HG03378 (cell line): Measurements from ENCODE around the gene XPO4.
"Not testable (repeated sequence)": the region's sequence is repeated elsewhere in the genome, so short reads cannot be mapped to it uniquely, and the experiment has no call there.

Experiments used
- ATAC-seq: cut with Tn5 transposase; IDR thresholded peaks from one replicate; pipeline ENCODE4 v1.9.1; 2021; ENCODE audit warnings: mild to moderate bottlenecking, moderate library complexity; ENCODE audit not compliant: unreplicated experiment

XPO4 gene

DNA sequence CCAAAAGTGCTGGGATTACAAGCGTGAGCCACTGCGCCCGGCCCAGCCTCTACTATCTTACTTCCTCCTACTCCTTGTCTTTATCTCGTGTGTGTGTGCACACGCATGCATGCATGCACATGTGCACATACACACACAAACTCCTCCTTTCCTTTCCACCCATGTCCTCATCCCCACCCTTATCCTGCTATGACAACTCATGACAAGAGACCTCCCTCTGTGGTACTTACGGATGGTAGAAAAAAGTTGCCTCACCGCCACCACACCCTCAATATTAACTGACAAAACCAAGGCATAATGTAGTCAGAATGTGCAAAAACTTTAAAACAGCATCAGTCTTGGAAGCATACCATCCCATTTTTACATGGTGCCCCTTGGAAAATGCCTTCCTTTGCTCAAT, 112.9 kb downstream of the XPO4 start:
- ATAC-seq = no peak

DNA sequence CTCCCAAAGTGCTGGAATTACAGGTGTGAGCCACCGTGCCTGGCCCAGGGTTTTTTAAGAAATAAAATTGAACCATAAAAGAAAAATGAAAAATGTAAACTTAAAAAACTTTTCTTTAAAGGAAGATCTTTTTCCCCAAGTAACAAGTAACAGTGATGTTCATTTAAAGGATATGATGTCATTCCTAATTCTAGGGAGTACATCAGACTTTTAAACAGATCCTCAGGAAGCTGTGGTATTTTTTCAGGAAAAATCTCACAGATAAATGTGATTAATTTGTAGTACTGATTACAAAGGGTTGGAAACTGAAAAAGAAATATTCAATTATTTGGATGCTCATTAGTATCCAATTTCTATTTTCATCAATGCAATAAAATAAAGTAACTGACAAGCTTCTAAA, 114.2 kb downstream of the XPO4 start:
- ATAC-seq = no peak

DNA sequence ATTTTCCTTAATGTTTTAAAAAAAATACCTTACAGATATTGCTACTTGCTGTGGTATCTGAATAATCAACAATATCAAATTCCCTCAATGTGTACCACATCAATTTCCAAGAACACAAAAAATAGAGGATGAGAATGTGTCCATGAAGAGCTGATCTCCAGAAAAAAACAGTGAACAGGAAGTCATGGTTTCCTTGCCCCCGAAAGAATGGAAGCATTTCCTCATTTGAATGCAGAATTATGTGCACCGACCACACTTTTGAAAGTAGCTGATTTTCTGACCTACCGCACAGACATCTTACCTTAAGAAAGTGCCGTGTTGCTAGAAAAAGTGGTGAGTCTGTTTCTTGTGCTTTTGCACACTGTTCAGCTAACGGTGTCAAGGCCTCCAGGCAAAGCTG, 115.4 kb downstream of the XPO4 start:
- ATAC-seq = no peak

DNA sequence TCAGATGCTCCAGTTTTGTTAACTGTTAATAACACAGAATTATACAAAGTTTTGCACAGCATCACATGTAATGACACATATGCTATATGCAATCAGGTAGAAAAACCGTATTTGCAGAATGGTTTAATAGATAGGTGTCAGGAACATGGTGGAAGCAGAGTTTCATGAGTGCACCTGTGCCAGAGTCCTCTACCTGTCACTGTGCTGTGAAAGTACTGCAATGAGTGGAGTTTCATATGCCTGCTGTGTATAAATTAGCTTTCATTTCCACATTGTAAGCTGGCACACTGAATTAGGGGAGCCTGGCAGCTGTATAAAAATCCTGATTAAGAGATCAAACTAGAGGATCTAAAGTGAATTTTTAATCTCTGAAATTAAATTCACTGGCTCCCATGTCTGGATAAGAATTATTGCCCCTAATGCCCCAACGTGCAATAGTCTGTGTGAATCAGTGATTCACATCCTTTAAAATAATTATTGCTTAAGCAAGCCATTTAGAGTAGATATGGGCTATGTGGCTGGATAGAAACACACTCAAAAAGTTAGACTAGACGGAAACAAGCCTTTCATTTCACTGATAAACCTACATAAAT, 120.3 kb downstream of the XPO4 start:
- ATAC-seq = no peak

DNA sequence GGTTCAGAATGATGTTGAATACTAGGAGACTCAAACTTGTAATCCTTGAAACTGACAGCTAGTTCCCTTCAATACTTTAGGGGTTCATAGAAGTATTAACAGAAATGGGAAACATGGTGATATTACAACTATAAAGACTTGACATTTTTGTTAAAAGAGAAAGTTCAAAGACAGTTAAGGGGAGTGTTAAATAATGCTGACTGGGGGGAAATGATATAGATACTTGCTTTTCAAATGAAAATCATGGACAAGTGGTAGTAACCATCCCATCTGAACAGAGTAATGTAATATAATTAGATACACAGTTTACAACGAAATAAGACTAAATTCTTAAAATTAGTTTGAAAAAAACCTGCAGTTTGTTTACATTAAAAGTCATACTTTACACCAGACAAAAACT, 122.2 kb downstream of the XPO4 start:
- ATAC-seq = no peak

DNA sequence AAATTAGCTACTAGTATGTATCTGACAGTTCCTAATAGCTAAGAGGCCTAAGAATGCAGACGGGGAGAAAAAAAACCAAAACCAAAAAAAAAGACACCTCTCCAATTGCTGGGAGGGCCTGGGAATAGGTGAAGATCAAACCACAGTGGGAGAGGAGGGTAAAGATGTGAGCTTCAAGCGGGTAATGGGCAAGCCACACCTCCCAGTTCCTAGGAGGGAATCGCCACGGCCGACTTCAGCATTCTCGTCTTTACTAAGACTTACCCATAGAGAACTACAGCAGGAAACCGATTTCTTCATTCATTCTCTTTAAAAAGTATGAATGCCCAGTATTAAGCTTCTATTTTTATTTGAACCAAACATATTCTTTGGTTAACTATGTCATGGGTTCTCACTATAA, 123.1 kb downstream of the XPO4 start:
- no peak for ATAC-seq

DNA sequence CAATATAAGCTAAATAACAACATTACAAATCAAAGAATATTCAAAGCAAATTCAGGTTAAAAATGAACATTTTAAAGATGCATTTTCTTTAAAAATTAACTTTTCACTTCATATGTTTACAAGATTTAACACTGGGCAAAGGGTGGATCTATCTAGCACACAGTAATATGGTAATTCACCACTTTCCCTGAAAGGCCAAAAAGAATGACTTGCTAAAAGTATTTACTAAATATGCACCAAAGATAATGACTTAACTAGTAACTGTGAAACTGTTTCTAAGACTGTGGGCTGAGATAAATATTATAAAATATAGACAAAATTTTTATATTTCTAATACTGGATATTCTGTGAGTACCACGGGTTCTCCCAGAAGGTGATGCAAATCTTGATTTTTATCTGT, 124.2 kb downstream of the XPO4 start:
- ATAC-seq = no peak

DNA sequence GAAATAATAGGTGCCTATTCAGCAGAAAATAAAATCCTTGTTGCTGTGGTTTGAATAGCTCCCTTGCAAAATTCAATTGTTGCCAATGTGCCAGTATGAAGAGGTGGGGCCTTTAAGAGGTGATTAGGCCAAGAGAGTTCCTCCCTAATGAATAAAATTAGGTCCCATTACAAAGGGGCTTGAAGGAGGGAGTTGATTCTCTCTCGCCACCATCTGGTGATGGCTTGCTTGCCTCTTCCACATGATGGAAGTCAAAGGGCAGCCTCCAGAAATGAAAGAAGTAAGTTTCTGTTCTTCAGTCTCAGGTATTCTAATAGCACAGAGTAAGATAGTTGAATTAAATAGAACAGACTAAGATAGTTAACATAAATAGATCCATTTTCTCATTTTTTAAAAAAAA, 125.8 kb downstream of the XPO4 start:
- ATAC-seq = no peak

DNA sequence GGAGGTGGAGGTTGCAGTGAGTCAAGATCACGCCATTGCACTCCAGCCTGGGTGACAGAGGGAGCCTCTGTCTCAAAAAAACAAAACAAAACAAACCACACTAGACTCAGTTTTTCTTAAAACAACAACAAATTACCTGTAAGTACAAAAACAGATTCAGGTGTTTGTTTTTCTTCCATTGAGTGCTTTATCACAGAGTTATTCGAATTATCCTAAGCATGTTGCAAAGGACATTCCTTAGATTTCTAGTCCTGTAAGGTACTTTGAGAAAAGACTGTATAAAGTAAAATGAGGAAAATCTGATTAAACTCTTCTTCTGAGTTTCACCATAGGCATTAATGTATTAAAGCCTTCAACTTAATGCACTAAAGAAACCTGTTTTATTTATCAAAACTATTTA, 126.6 kb downstream of the XPO4 start:
- ATAC-seq = no peak

DNA sequence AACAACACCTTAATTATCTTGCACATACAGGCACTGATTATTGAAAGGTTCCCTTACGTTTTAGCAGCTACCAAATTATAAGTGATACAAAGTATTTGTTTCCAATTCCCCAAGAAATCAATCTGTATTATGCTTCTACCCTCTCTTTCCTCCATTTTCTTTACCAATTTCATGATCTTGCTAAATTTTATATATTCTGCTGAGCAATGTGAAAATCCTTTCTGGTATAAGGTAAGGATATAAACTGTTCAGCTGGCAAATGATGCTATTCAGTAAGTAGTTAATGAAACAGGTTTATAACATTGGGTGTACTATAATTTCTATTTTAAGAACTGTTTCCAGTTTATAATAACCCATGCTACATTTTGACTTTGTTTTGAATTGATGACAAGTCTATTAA, 127.8 kb downstream of the XPO4 start:
- ATAC-seq = no peak

DNA sequence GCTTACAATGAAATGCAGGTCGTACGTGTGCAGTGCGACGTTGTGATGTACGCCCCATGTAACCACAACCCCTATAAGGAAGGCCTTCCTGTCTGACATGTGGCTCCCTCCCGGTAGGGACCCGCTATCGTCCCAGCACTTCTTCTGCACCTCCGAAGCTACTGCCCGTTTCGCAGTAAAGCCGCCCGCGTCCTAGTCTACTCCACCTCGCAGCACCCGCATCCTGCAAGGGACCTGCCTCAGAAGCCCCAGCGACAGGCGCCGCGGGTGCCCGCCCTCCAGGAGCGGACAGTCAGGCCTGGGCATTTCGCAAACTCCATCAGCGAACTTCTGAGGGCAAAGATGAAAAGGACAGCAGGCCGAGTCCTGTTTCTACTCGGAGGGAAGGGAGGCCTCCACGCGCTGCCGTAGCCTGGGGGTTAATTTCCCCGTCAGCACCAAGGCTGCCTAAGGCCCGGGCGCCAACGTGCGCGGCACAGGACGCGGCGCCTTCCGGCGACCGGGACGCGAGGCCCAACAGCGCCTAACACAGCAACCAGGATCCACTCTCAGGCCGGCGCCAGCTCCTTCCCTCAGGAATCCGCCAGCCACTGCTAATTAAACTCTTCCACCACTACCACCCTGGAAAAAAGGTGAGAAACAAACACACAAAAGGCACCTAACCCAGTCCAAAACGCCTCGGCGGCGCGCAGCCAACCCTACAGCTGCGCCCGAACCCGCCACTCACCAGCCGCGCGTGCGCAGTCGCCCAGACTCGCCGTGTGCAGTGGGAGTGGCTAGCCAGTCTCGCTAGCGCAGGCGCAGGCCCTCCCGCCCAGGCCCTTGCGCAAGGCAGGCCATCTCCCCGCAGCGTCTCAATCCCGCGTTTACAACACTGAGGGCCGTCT, 129.1 kb downstream of the XPO4 start, which contains the start of gene EEF1AKMT1:
Gene EEF1AKMT1 (minus strand): TSS at position 768 of the 887 bp plus-strand sequence. CDS start 16,363 bp downstream, outside the sequence.
- ATAC-seq = peak; percentile 73

DNA sequence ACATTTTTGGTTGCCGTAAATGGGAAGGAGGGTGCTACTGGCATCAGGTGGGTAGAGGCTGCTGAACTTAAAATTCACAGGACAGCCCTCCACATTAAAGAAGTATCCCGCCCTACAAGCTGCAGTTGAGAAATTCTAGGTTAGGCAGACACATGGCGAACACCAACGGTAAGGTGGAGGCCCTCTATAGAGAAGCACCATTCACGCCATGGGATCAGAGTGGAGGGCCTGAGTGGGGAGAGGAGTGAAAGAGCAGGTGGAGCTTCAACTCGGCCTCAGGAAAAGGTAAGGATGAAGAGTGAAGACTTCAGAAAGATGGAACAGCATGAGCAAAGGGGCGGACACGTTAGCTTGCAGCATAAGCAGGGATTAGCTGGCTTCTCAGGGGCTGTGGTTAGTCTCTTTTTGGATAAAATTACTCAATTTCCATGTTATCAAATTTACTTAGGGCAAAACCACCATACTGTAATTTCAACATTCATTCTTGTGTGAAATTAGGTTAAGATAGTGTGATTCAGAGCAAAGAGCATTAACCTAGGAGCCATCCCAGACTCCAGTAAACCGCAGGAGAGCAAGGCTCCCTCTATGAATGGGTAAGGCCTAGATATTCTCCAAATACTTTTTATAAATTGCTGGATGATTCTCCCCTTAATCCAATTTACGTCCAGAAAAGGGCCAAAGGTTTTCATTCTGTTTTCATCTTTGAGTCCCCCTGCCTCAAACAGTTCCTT, 130.0 kb downstream of the XPO4 start:
- no peak for ATAC-seq

DNA sequence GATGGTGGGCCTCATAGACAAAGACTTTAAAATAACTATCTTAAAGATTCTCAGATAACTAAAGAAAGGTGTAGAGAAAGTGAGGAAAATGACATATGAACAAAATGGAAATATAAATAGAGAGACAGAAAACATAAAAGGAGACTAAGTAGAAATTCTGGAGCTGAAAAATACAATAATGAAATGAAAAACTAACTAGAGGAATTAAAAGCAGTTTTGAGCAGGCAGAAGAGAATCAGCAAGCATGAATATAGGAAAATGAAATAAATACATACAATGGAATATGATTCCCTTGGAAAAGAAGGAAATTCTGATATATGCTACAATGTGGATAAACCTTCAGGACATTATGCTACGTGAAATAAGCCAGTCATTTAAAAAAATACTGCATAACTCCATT, 132.7 kb downstream of the XPO4 start:
- no peak for ATAC-seq

DNA sequence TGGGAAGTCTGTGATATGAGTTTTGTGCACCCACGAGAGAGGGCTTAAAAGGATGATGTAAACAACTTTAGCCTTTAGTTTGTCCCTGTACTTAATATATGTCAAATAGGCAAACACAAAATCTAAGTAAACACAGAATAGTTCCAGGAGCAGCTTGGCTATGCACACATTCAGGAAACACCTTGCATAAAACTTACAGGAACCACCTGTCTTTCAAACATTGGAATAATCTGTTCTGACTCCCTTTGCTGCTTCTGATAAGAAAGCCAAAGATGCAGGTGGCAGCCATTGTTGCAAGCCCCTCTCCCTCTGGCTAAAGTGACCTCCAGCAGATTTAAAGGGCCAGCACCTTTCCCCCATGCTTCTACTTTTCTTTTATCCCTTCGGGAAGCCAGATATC, 133.5 kb downstream of the XPO4 start:
- no peak for ATAC-seq

DNA sequence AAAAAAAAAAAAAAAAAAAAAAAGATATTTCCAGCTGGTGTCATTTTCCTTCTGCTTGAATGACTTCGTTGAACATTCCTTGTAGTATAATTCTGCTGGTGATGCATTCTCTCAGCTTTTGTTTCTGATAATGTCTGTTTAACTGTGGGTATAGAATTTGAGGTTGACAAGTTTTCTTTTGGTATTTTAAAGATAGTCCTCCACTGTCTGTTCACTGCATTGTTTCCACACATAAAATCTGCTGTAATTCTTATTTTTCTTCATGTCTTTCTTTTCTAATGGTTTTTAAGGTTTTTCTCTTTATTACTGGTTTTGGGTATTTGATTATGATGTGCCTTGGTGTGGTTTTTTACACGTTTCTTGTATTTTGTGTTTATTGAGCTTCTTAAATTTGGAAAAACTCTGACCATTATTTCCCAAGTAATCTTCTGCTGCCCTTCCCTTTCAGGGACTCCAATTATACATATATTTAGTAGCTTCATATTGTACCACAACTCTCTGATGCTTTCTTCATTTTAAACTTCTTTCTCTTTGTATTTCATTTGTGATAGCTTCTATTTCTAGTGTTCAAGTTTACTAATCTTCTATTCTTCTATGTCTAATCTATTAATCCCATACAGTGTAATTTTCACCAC, 135.1 kb downstream of the XPO4 start:
- no peak for ATAC-seq

DNA sequence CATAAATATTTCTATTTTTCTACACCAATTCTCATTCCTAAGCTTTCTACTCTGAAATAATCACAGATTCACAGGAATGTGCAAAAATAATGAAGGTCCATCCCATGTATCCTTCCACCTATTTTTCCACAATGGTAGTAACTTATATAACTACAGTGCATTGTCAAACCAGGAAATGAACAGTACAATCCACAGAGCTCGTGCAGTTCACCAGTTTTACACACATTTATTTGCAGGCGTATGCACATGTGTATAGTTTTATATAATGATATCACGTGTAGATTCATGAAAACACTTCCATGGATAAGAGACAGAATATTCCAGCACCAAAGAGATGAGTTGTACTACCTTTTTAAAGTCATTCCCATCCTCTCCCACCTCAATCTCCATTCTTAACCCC, 141.7 kb downstream of the XPO4 start:
- ATAC-seq = no peak

DNA sequence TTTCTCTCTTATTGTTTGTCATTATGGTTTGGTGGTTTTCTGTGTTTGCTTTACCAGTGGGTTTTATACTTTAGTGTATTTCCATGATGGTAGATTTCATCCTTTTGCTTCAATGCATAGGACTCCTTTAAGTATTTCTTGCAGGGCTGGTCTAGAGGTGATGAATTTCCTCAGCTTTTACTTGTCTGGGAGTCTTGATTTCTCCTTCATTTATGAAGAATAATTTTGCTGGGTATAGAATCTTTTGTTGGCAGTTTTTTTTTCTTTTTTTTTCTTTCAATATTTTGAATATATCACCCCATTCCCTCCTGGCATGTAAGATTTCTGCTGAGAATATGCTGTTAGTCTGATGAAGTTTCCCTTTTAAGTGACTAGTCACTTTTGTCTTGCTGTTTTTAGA, 148.5 kb downstream of the XPO4 start:
- ATAC-seq = no peak

DNA sequence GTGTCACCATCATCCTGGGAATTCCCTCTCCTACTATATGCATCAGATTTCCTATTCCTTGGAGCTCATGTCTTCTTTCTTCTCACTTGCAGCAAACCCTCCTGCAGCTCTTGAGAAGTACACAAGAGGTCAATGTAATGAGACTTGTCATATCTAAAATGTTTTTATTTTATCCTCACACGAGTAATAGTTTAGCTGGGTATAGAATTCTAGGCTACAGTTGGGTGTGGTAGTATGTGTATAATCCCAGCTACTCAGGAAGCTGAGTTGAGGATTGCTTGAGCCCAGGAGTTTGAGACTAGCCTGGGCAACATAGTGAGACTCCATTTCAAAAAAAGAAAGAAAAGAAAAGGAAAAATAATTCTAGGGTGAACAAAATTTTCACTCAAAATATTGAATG, 153.2 kb downstream of the XPO4 start:
- ATAC-seq = no peak

DNA sequence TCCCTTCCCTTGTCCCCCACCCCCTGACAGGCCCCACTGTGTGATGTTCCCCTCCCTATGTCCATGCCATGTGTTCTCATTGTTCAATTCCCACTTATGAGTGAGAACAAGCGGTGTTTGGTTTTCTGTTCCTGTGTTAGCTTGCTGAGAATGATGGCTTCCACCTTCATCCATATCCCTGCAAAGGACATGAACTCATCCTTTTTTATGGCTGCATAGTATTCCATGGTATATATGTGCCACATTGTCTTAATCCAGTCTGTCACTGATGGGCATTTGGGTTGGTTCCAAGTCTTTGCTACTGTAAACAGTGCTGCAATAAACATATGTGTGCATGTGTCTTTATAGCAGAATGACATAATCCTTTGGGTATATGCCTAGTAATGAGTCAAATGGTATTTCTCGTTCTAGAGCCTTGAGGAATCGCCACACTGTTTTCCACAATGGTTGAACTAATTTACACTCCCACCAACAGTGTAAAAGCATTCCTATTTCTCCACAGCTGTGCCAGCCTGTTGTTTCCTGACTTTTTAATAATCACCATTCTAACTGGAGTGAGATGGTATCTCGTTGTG, 158.6 kb downstream of the XPO4 start:
- not testable (repeated sequence) for ATAC-seq

DNA sequence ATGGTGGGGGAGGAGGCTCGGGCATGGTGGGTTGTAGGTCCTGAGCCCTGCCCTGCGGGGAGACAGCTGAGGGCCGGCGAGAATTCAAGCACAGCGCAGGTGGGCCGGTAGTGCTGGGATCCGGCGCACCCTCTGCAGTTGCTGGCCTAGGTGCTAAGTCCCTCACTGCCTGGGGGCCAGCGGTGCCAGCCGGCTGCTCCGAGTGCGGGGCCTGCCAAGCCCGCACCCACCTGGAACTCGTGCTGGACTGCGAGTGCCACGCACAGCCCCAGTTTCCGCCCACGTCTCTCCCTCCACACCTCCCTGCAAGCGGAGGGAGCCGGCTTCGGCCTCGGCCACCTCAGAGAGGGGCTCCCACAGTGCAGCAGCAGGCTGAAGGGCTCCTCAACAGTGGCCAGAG, 162.5 kb downstream of the XPO4 start:
- ATAC-seq = no peak

DNA sequence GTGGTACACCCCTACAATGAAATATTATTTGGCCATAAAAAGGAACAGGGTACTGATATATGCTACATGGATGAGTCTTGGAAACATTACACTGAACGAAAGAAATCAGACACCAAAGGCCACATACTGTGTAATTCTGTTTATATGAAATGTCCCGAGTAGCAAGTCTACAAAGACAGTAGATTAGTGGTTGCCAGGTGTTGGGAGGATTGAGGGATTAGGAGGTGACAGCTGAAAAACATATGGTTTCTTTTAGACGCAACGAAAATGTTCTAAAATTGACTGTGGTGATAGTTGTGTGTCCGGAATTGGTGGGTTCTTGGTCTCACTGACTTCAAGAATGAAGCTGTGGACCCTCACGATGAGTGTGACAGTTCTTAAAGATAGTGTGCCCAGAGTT, 163.9 kb downstream of the XPO4 start:
- no peak for ATAC-seq
